Testis (tissue), 2 donors: Measurements from ENCODE around the gene IGF2R.

Experiments
- CTCF ChIP-seq, 3 experiments: fragments of 450-650 bp in 2 of 3; fragments of 200-600 bp in 1 of 3; sonication (generic) in 1 of 3; IDR thresholded peaks; one replicate each; pipeline ENCODE4 v1.5.1; 2016 to 2019; ENCODE audit warnings: antibody characterized with exemption in 3 of 3, mild to moderate bottlenecking in 2 of 3, moderate library complexity in 1 of 3
- POLR2A ChIP-seq: fragments of 450-650 bp; IDR thresholded peaks from one replicate; pipeline ENCODE4 v1.6.1; 2017; ENCODE audit warnings: antibody characterized with exemption, mild to moderate bottlenecking, moderate library complexity

GRCh38 chr6:160111806-160112205 lies 142.9 kb downstream of the IGF2R start:
- no peak for TF ChIP-seq CTCF (IDR thresholded peaks at IDR 0.05)
- no peak for TF ChIP-seq POLR2A
